HG03108 (cell line): ENCODE measurements around the gene OR52B4.
"Not testable (repeated sequence)": the region's sequence is repeated elsewhere in the genome, so short reads cannot be mapped to it uniquely, and the experiment has no call there.

Source experiments
- ATAC-seq: cut with Tn5 transposase; IDR thresholded peaks from one replicate; pipeline ENCODE4 v1.9.1; 2021; ENCODE audit warnings: moderate library complexity; ENCODE audit not compliant: unreplicated experiment

Gene OR52B4

GRCh38 chr11:4368286-4368685, at the start of gene OR52B4:
TSS of gene OR52B4 (minus strand) at chr11:4368386. CDS start at chr11:4368295, 91 bp downstream.
- ATAC-seq = no peak

GRCh38 chr11:4416816-4417215, 48.6 kb upstream of the OR52B4 start:
- no peak for ATAC-seq

GRCh38 chr11:4416306-4416705, 48.1 kb upstream of the OR52B4 start:
- no peak for ATAC-seq

- not testable (repeated sequence) for ATAC-seq
Measured at GRCh38 chr11:4406206-4406605, 38.0 kb upstream of the OR52B4 start.

- ATAC-seq = peak; percentile 15
Measured at GRCh38 chr11:4393858-4394223, 25.7 kb upstream of the OR52B4 start.

- peak; percentile 100 for ATAC-seq
Measured at GRCh38 chr11:4393209-4393857, 25.1 kb upstream of the OR52B4 start, which contains the start of gene TRIM21. TSS of gene TRIM21 (minus strand) at chr11:4393702. CDS start at chr11:4390409, 3,293 bp downstream.

GRCh38 chr11:4388221-4388620, 20.0 kb upstream of the OR52B4 start:
- no peak for ATAC-seq

- no peak for ATAC-seq
Measured at GRCh38 chr11:4385978-4386740, 18.0 kb upstream of the OR52B4 start.

GRCh38 chr11:4381901-4382300, 13.7 kb upstream of the OR52B4 start:
- ATAC-seq = no peak

- ATAC-seq = no peak
Measured at GRCh38 chr11:4375431-4376140, 7.4 kb upstream of the OR52B4 start.

- no peak for ATAC-seq
Measured at GRCh38 chr11:4370166-4370565, 2.0 kb upstream of the OR52B4 start.

GRCh38 chr11:4348142-4348541, 20.0 kb downstream of the OR52B4 start:
- not testable (repeated sequence) for ATAC-seq

- ATAC-seq = not testable (repeated sequence)
Measured at GRCh38 chr11:4345366-4345765, 22.8 kb downstream of the OR52B4 start.

- not testable (repeated sequence) for ATAC-seq
Measured at GRCh38 chr11:4334356-4334755, 33.8 kb downstream of the OR52B4 start.
